ENCODE results near the gene DLG2.

- TF ChIP-seq CTCF (IDR thresholded peaks at IDR 0.05) (no peak), POLR2A (IDR thresholded peaks at IDR 0.05) (no peak)
Observed at GRCh38 chr11:84339796-84340195, 1287.3 kb downstream of the DLG2 start.

All from uterus (tissue), 2 donors.